Measurements from ENCODE around the gene ZNF555.
A peak's percentile ranks its signal among the peaks of the same experiment; 100 is the strongest.

The ZNF555 gene

DNA sequence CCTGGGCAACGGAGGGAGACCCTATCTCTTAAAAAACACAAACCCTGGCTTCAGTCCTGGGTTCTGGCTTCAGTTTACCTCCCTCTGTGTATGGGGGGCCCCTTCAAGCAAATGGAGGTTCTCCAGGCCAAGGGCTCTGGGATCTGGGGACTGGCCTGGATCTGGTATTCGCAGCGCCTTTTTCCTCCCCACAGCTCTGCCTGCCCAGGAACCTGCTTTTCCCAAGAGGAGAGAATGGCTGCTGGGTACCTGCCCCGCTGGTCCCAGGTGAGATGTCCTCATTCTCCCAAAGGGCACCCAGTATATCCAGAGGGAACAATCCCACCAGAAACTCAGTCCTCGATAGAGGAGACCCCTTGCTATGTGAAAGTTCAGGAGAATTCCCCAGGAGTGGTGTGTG lies 18.4 kb upstream of the ZNF555 start:
- H3K36me3 Mint-ChIP-seq (ENCODE audit: insufficient read depth): peaks cover 5% of the 10 kb centered on the region
- no peak overlapping the region for H3K27ac Mint-ChIP-seq (ENCODE audit: low read depth)
- H3K27me3 Mint-ChIP-seq: no peaks in the 10 kb centered on the region
- DNase-seq (ENCODE audit: low spot score in 2 of 2) (no peak), ATAC-seq (replicated peaks; ENCODE audit: extremely low read depth, poor library complexity, severe bottlenecking) (no peak)
- H3K4me3 Mint-ChIP-seq: no peak overlapping the region
- peaks cover 5% of the 10 kb centered on the region for H3K4me1 Mint-ChIP-seq
- no peaks in the 10 kb centered on the region for H3K9me3 Mint-ChIP-seq

DNA sequence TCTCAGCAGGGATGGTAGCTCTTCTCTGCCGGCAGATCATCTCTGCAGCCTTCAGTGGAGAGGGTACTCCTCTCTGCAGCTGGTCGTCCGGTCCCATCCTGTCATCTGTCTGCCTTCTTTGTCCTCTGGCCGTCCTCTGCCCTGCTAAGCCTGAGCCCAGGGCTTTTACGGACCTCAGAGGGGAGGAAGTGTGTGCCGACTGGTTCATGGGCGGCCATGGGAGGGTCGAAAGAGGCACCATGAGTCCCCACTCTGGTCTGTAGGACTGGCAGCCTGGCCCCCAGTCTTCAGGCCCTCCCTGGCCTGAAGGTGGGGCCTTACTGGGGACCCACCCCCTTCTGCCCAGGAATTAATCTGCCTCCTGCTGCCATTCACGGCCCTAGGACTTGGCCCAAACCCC lies 17.6 kb upstream of the ZNF555 start:
- ATAC-seq (replicated peaks; ENCODE audit: extremely low read depth, poor library complexity, severe bottlenecking) (no peak), DNase-seq (ENCODE audit: low spot score in 2 of 2) (no peak)
- Mint-ChIP-seq H3K4me1 (peaks cover 5% of the 10 kb centered on the region), H3K27ac (ENCODE audit: low read depth) (no peak overlapping the region), H3K36me3 (ENCODE audit: insufficient read depth) (peaks cover 4% of the 10 kb centered on the region), H3K9me3 (no peaks in the 10 kb centered on the region), H3K27me3 (no peaks in the 10 kb centered on the region), H3K4me3 (no peak overlapping the region)

DNA sequence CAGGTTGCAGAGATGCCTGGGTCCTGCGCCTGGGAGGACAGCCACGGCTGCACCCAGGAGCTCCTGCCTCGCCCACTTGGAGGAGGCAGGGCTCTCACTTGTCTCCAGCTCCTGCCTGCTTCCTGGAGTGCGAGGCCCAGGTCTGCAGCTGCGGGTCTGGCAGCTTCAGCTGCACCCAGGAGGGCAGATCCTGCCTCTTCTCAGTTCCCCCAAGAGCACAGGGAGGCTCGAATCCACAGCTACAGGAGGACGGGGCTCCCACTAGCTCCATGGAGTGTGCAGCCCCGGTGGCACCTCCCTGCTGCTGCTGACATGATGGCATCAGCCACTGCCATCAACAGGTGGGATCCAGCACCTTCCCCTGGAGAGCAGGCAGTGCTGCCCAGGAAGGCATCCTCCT lies 17.1 kb upstream of the ZNF555 start:
- peaks cover 5% of the 10 kb centered on the region for H3K4me1 Mint-ChIP-seq
- ATAC-seq (replicated peaks; ENCODE audit: extremely low read depth, poor library complexity, severe bottlenecking): no peak

DNA sequence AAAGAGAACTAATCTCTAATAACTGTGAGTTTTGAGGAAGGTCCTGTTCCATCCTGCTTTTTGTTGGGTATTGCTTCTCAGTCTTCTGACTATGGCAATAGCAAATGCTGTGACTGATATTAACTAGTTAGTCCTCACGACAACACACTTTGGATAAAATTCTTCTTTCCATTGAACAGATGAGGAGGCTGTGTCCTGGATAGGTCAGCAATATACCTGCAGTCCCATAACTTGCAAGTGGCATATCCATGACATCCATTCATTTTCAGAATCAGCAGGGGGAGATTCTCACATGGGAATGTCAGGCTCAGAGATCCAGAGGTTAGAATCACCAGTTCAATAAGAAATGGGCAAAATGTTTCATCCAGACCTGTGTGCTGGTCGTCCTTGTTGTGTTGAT lies 14.3 kb upstream of the ZNF555 start:
- no peak overlapping the region for H3K27ac Mint-ChIP-seq (ENCODE audit: low read depth)
- no peaks in the 10 kb centered on the region for H3K4me1 Mint-ChIP-seq
- DNase-seq (ENCODE audit: low spot score in 2 of 2): no peak
- H3K36me3 Mint-ChIP-seq (ENCODE audit: insufficient read depth): no peaks in the 10 kb centered on the region
- H3K4me3 Mint-ChIP-seq: no peak overlapping the region
- ATAC-seq (replicated peaks; ENCODE audit: extremely low read depth, poor library complexity, severe bottlenecking): no peak
- H3K27me3 Mint-ChIP-seq: no peaks in the 10 kb centered on the region
- H3K9me3 Mint-ChIP-seq: no peaks in the 10 kb centered on the region

More for the DNA sequence above, 17.1 kb upstream of the ZNF555 start:
- DNase-seq (ENCODE audit: low spot score in 2 of 2): no peak
- Mint-ChIP-seq H3K27me3 (no peaks in the 10 kb centered on the region), H3K4me3 (no peak overlapping the region), H3K27ac (ENCODE audit: low read depth) (no peak overlapping the region), H3K36me3 (ENCODE audit: insufficient read depth) (peaks cover 4% of the 10 kb centered on the region), H3K9me3 (no peaks in the 10 kb centered on the region)

DNA sequence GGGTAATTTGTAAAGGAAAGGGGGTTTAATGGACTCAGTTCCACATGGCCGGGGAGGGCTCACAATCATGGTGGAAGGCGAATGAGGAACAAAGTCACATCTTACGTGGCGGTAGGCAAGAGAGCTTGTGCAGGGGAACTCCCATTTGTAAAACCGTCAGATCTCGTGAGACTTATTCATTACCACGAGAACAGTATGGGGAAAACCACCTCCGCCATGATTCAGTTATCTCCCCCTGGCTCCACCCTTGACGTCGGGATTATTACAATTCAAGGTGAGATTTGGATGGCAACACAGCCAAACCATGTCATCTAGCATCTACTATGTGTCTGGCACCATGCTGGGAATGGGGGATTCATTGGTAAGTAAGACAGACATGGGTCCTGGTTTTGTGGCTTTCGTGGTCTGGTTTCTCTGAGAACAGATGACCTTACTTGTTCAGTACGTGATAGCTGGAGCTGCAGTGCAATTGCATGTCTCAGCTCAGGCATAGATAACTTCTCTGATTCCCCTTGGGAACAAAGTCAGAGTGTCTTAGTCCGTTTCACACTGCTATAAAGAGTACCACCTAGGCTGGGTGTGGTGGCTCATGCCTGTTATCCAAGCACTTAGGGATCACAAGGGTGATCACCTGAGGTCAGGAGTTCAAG lies 13.3 kb upstream of the ZNF555 start:
- no peak for ATAC-seq (replicated peaks; ENCODE audit: extremely low read depth, poor library complexity, severe bottlenecking)
- Mint-ChIP-seq H3K27me3 (no peaks in the 10 kb centered on the region), H3K36me3 (ENCODE audit: insufficient read depth) (no peaks in the 10 kb centered on the region), H3K9me3 (peaks cover 4% of the 10 kb centered on the region), H3K27ac (ENCODE audit: low read depth) (no peak overlapping the region), H3K4me3 (no peak overlapping the region), H3K4me1 (no peaks in the 10 kb centered on the region)
- DNase-seq (ENCODE audit: low spot score in 2 of 2): no peak

DNA sequence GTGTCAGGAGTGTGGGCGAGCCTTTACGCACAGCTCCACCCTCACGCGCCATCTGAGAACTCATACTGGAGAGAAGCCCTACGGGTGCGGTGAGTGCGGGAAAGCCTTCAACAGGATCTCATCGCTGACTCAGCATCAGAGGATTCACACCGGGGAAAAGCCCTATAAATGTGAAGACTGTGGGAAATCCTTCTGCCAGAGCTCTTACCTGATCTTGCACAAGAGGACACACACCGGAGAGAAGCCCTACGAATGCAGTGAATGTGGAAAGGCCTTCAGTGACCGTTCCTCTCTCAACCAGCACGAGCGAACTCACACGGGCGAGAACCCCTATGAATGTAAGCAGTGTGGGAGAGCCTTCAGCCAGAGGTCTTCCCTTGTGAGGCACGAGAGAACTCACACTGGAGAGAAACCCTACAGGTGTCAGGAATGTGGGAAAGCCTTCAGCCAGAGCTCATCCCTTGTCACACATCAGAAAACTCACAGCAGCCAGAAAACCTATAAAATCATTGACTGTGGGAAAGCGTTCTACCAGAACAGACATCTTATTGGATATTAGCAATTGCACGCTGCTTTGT lies 6.9 kb upstream of the ZNF555 start:
- peaks cover 3% of the 10 kb centered on the region for H3K36me3 Mint-ChIP-seq (ENCODE audit: insufficient read depth)
- H3K4me1 Mint-ChIP-seq: no peaks in the 10 kb centered on the region
- no peak overlapping the region for H3K4me3 Mint-ChIP-seq
- ATAC-seq (replicated peaks; ENCODE audit: extremely low read depth, poor library complexity, severe bottlenecking) (no peak), DNase-seq (ENCODE audit: low spot score in 2 of 2) (no peak)
- no peaks in the 10 kb centered on the region for H3K27me3 Mint-ChIP-seq
- H3K27ac Mint-ChIP-seq (ENCODE audit: low read depth): no peak overlapping the region
- H3K9me3 Mint-ChIP-seq: peaks cover 16% of the 10 kb centered on the region

DNA sequence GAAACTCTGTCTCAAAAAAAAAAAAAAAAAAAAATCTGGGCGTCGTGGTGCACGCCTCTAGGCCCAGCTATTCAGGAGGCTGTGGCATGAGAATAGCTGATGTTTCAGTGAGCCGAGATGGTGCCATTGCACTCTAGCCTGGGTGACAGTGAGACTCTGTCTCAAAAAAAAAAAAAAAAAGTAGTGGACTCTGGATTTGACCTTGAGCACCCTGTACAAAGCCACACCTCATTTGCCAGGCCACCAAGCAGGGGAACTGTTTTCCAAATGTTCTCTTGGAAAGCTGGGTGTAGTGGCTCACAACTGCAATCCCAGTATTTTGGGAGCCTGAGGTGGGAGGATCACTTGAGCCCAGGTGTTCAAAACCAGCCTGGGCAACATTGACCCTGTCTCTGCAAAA lies 3.8 kb upstream of the ZNF555 start:
- no peak for DNase-seq (ENCODE audit: low spot score in 2 of 2)
- Mint-ChIP-seq H3K27ac (ENCODE audit: low read depth) (no peak overlapping the region), H3K9me3 (peaks cover 16% of the 10 kb centered on the region), H3K4me3 (no peak overlapping the region), H3K4me1 (peaks cover 11% of the 10 kb centered on the region), H3K27me3 (no peaks in the 10 kb centered on the region), H3K36me3 (ENCODE audit: insufficient read depth) (peaks cover 6% of the 10 kb centered on the region)
- no peak for ATAC-seq (replicated peaks; ENCODE audit: extremely low read depth, poor library complexity, severe bottlenecking)

DNA sequence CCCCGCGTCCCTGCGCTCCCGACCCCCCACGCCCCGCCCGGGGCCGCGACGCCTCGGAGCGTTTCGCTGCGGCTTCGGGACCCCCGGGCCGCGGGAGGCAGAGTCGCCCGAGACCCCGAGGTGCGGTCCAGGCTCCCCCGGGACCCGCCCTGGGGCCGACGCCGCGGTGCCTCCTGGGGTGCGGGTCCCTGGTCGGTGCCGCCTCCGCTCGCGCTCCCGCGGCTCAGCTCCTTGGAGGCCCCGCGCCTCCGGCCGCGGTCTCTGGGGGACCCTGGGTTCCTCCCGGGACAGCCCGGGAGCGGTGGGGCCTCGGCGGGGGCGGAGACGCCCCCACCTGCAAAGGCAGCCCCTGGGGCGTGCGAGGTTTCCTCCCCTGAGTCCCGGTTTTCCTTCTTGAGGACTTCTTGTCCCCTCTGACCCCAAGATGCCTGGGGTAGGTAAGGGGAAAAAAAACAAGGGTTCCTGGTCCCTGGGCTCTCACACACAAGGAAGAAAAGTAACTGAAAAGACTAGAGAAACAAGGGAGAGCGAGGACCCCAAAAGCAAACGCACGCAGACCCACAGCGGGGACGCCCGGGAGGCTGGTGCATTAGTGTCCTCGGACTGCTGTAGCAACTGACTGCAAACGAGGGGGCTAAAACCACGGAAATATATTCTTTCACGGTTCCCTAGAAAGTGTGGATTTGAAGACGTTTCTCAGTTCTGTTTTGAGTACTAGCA lies 740 bp downstream of the ZNF555 start:
- Mint-ChIP-seq H3K9me3 (no peaks in the 10 kb centered on the region), H3K4me1 (peaks cover 20% of the 10 kb centered on the region), H3K4me3 (peak overlapping the region; percentile 60), H3K36me3 (ENCODE audit: insufficient read depth) (peaks cover 5% of the 10 kb centered on the region), H3K27me3 (no peaks in the 10 kb centered on the region), H3K27ac (ENCODE audit: low read depth) (peak overlapping the region; percentile 9)
- ATAC-seq (replicated peaks; ENCODE audit: extremely low read depth, poor library complexity, severe bottlenecking) (no peak), DNase-seq (ENCODE audit: low spot score in 2 of 2) (no peak)

DNA sequence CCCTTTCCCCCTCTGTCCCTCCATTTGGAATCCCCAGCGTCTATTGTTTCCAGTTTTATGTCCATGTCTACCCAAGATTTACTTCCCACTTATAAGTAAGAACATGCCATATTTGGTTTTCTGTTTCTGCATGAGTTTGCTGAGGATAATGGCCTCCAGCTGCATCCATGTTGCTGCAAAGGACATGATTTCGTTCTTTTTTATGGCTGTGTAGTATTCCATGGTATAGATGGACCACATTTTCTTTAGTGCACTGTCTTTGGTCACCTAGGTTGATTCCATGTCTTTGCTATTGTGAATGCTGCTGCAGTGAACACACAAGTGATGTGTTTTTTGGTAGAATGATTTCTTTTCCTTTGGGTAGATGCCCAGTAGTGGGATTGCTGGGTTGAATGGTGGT lies 3.8 kb downstream of the ZNF555 start:
- Mint-ChIP-seq H3K4me1 (peaks cover 22% of the 10 kb centered on the region), H3K27me3 (no peaks in the 10 kb centered on the region), H3K36me3 (ENCODE audit: insufficient read depth) (peaks cover 5% of the 10 kb centered on the region), H3K27ac (ENCODE audit: low read depth) (no peak overlapping the region), H3K4me3 (no peak overlapping the region), H3K9me3 (no peaks in the 10 kb centered on the region)
- ATAC-seq (replicated peaks; ENCODE audit: extremely low read depth, poor library complexity, severe bottlenecking) (no peak), DNase-seq (ENCODE audit: low spot score in 2 of 2) (no peak)

DNA sequence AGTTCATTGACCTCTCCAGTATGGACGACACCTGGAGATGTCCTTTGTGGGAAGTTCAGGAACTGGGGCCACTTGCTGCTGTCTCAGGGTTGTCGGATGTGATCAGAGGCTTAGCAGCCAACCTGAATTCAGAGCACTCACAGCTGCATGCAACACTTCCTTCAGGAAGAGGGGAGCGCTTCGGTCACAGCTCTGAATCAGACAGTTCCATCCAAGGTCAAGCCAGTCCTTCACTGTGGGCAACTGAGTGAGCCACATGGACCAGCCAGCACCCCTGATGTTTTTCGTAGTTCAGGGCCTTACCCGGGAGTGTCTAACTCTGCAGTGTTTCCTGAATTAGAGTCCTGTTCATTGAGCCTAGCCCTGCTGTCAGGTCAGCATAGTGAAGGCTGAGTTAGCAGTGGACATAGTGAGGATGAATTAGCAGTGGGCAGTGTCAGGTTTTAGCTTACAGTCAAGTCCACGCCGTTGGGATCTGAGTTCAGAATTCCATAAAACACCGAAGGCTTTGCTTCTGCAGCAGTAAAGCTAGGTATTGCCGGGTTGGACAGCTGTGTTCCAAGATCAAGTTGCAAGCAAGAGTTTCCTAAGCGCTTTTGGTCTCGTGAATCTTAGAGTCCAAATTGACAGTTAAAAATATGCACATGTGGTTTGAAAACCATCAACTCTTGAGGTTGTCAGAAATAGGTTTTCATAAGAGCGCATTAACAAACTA lies 5.1 kb downstream of the ZNF555 start:
- Mint-ChIP-seq H3K4me1 (peaks cover 21% of the 10 kb centered on the region), H3K9me3 (no peaks in the 10 kb centered on the region), H3K27me3 (no peaks in the 10 kb centered on the region), H3K27ac (ENCODE audit: low read depth) (no peak overlapping the region), H3K4me3 (no peak overlapping the region), H3K36me3 (ENCODE audit: insufficient read depth) (peaks cover 9% of the 10 kb centered on the region)
- DNase-seq (ENCODE audit: low spot score in 2 of 2) (no peak), ATAC-seq (replicated peaks; ENCODE audit: extremely low read depth, poor library complexity, severe bottlenecking) (no peak)

DNA sequence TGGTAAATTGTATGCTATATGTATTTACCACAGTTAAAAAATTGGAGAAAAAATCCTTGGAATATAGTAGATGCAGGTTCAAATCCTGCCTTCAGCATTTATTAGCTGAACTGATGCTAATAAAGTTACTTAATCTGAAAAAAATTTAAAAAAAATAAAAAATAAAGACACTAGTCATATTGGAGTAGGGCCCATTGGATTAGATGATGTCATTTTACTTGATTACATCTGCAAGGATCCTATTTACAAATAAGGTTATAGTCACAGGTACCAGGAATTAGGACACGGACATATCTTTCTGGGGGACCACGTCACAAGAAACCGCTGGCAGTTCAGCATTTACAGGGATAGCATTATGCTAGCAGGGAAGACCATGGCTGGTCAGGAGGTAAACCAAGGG lies 6.2 kb downstream of the ZNF555 start:
- peaks cover 18% of the 10 kb centered on the region for H3K36me3 Mint-ChIP-seq (ENCODE audit: insufficient read depth)
- no peaks in the 10 kb centered on the region for H3K27me3 Mint-ChIP-seq
- H3K4me1 Mint-ChIP-seq: peaks cover 15% of the 10 kb centered on the region
- no peaks in the 10 kb centered on the region for H3K9me3 Mint-ChIP-seq
- ATAC-seq (replicated peaks; ENCODE audit: extremely low read depth, poor library complexity, severe bottlenecking): no peak
- no peak for DNase-seq (ENCODE audit: low spot score in 2 of 2)
- H3K4me3 Mint-ChIP-seq: no peak overlapping the region
- no peak overlapping the region for H3K27ac Mint-ChIP-seq (ENCODE audit: low read depth)

DNA sequence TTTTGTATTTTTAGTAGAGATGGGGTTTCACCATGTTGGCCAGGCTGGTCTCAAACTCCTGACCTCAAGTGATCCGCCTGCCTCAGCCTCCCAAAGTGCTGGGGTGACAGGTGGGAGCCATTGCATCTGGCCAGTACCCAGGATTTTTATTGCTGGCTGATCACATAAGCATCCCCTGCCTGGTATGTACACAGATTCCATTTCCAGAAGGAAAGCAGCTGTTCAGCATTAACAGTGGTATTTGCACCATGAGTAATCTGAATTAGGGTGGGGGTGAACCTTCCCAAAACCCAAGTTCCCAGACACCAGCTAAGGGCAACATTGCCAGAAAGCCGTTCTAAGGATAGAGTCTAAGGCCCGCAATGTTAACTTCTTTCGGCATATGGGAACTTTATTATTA lies 7.3 kb downstream of the ZNF555 start:
- no peak overlapping the region for H3K27ac Mint-ChIP-seq (ENCODE audit: low read depth)
- peaks cover 3% of the 10 kb centered on the region for H3K9me3 Mint-ChIP-seq
- H3K4me3 Mint-ChIP-seq: no peak overlapping the region
- peaks cover 22% of the 10 kb centered on the region for H3K36me3 Mint-ChIP-seq (ENCODE audit: insufficient read depth)
- ATAC-seq (replicated peaks; ENCODE audit: extremely low read depth, poor library complexity, severe bottlenecking) (no peak), DNase-seq (ENCODE audit: low spot score in 2 of 2) (no peak)
- H3K27me3 Mint-ChIP-seq: no peaks in the 10 kb centered on the region
- peaks cover 13% of the 10 kb centered on the region for H3K4me1 Mint-ChIP-seq
